Gastrocnemius medialis (tissue), 4 donors: ENCODE results near the gene FUNDC1.

Source experiments
- POLR2A ChIP-seq, 2 donors: fragments of 450-650 bp; IDR thresholded peaks; one replicate each; pipeline ENCODE4 v1.6.1; 2017; ENCODE audit warnings: antibody characterized with exemption in 2 of 2, mild to moderate bottlenecking in 2 of 2, moderate library complexity in 2 of 2
- TF ChIP-seq, protein P1 (sequence below), 5 experiments: fragments of 450-650 bp in 3 of 5; fragments of 200-600 bp in 2 of 5; sonication (generic) in 2 of 5; IDR thresholded peaks in 4 of 5; conservative IDR thresholded peaks in 1 of 5; 1 replicate in 4 of 5; 2 replicates in 1 of 5; pipeline ENCODE4 v1.5.1; 2016 to 2019; ENCODE audit warnings: antibody characterized with exemption in 5 of 5, mild to moderate bottlenecking in 3 of 5, moderate library complexity in 3 of 5

- TF ChIP-seq, protein P1, sequence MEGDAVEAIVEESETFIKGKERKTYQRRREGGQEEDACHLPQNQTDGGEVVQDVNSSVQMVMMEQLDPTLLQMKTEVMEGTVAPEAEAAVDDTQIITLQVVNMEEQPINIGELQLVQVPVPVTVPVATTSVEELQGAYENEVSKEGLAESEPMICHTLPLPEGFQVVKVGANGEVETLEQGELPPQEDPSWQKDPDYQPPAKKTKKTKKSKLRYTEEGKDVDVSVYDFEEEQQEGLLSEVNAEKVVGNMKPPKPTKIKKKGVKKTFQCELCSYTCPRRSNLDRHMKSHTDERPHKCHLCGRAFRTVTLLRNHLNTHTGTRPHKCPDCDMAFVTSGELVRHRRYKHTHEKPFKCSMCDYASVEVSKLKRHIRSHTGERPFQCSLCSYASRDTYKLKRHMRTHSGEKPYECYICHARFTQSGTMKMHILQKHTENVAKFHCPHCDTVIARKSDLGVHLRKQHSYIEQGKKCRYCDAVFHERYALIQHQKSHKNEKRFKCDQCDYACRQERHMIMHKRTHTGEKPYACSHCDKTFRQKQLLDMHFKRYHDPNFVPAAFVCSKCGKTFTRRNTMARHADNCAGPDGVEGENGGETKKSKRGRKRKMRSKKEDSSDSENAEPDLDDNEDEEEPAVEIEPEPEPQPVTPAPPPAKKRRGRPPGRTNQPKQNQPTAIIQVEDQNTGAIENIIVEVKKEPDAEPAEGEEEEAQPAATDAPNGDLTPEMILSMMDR (IDR thresholded peaks at IDR 0.05 in 4 of 5, conservative IDR thresholded peaks at IDR 0.05 in 1 of 5) = no peak
- TF ChIP-seq POLR2A (IDR thresholded peaks at IDR 0.05) = no peak
Measured at GRCh38 chrX:44580466-44580865, 37.8 kb upstream of the FUNDC1 start.
